HG03469 (cell line): Measurements from ENCODE around the gene PIGQ.

Source experiments
- ATAC-seq: cut with Tn5 transposase; IDR thresholded peaks from one replicate; pipeline ENCODE4 v1.9.1; 2021; ENCODE audit warnings: mild to moderate bottlenecking, moderate library complexity, moderate number of reproducible peaks; ENCODE audit not compliant: unreplicated experiment

PIGQ gene

DNA sequence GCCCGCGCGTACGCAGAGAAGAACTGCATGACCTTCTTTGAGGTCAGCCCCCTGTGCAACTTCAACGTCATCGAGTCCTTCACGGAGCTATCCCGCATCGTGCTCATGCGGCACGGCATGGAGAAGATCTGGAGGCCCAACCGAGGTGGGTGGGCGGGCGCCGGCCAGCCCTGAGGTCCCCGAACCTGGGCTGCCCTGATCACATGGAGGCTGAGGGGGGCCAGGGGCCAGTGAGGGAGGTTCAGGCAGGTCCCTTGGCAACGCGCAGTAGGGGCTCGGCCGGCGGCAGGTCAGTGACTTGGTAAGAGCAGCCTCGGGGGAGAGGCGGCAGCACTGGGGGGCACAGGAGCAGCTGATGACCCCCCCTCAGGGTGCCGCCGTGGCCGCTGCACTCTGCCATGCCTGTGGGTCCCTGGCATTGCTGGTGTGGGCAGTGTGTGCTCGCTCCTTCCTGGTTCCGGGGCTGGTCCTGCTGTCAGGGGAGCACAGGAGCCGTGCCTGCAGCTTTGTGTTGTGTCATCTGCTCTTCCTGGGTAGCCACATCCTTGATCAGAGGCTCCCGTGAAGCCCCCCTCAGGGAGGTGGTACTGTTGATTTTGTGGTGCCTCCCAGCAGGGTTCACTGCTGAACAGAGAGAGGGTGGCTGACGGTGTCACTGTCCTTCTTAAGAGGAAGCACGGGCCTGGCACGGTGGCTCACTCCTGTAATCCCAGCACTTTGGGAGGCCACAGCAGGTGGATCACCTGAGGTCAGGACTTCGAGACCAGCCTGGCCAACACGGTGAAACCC is 56.4 kb downstream of the PIGQ start:
- ATAC-seq, result no peak

GRCh38 chr16:626787-627453 is 57.2 kb downstream of the PIGQ start:
- no peak for ATAC-seq

DNA sequence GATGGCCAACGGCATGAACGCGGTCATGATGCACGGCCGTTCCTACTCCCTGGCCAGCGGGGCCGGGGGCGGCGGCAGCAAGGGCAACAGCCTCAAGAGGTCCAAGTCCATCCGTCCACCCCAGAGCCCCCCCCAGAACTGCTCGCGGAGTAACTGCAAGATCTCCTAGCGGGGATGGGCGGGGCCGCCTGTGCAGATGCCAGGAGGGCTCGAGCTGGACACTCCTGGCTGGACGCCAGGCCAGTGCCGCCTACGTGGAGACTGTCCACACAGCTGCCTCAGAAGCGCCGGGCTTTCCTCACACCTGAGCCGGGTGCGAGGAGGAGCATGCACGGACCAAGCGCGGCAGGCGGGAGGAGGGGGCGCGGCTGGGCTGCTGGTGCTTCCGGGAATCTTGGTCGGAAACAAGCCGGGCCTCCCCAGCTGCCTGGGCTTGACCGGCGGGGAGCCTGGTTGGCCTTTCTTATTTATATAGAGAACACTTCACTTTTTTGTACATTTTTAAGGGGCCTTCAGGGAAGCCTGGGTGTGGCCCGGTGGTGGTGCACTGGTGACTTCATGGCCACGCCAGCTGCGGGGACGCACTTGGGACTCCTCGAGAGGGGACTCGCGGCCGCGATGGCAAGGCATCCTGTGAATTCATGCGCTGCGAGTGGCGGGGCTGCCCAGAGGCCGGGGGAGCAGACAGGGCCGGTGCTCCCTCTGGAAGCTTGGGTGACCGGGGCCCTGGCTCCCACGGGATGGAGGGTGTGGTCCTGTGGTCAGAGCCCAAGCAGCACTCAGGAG is 57.9 kb downstream of the PIGQ start:
- ATAC-seq, result no peak

GRCh38 chr16:628321-629061 is 58.7 kb downstream of the PIGQ start:
- no peak for ATAC-seq

DNA sequence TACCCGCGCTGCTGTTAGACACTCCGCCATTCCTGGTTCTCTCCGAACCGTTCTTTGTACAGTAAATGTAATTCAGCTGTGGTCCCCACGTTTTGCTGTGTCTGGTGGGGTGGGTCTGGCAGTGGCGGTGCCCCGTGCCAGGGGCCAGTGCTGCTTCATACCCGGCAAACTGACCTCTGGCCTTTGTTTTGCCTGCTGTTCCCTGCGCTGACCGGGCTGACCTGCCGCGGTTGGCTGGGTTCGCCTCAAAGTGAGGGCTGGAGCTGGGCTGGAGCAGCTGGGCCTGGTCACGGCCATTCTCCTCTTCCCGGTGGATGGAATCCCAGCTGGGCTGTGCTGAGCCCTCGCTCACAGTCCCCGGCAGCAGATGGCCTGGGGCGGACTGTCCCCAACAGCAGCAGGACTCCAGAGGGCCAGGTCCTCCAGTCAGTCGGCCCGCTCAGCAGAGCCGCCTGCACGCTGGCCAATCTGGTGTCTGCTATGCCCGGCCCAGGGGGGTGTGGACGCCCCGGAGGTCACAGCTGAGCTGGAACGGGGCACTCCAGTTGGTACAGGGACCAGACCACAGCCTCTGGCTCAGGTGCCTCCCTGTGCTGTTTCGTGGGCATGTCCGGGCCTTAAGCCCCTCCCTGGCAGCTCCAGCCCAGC is 59.5 kb downstream of the PIGQ start:
- ATAC-seq, result no peak

DNA sequence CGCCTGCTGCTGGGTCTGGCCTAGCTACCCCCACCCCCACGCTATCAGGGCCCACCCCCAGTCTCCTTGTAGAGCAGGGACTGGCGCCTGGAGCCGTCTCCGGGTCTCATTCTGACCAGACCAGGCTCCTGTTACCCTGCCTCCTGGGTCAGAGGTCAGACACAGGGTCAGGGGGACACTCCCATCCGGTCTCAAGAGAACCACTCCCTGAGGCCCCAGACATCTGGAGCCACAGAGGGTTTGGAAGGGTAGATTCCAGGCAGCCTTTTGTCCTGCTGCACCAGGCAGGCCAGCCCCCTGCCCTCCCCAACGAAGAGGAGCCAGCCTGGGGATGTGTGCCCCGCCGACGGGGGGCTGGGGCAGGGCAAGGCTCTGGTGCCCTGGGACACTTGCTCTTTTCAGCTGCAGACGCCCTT is 60.1 kb downstream of the PIGQ start:
- ATAC-seq, result no peak

- ATAC-seq, result no peak
Measured at GRCh38 chr16:630249-630814, 60.6 kb downstream of the PIGQ start.

DNA sequence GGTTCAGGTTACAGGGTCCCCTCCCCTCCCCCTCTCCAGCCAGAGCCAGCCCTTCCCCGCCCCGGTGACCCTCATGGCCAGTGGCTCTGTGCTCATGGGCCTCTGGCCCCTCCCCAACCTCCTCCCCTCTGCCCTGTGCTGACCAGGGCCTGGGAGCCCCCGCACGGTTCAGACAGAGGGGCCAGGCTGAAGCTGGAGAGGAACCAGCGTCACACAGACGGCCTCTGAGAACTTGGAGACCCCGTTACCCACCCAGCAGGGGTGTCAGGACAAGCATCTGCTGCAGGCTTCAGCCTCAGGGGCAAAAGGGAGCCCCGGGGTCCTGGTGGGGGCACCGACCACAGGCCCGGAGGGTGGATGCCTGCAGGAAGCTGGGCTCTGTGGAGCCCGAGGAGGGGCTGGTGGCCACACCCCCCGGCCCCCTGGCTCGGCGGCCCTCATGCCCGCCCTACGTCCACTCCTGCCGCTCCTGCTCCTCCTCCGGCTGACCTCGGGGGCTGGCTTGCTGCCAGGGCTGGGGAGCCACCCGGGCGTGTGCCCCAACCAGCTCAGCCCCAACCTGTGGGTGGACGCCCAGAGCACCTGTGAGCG is 61.1 kb downstream of the PIGQ start, which contains the start of gene WFIKKN1:
WFIKKN1 (plus strand) TSS at position 171 of the 591 bp plus-strand sequence; CDS start at position 440, 269 bp downstream.
- no peak for ATAC-seq

- no peak for ATAC-seq
Measured at GRCh38 chr16:631808-632358, 62.1 kb downstream of the PIGQ start.

DNA sequence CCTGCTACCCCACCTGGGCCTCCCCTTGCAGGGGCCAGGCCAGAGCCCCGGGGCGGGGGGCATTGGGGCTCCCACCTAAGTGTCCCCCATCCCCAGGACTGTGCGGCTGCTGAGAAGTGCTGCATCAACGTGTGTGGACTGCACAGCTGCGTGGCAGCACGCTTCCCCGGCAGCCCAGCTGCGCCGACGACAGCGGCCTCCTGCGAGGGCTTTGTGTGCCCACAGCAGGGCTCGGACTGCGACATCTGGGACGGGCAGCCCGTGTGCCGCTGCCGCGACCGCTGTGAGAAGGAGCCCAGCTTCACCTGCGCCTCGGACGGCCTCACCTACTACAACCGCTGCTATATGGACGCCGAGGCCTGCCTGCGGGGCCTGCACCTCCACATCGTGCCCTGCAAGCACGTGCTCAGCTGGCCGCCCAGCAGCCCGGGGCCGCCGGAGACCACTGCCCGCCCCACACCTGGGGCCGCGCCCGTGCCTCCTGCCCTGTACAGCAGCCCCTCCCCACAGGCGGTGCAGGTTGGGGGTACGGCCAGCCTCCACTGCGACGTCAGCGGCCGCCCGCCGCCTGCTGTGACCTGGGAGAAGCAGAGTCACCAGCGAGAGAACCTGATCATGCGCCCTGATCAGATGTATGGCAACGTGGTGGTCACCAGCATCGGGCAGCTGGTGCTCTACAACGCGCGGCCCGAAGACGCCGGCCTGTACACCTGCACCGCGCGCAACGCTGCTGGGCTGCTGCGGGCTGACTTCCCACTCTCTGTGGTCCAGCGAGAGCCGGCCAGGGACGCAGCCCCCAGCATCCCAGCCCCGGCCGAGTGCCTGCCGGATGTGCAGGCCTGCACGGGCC is 62.9 kb downstream of the PIGQ start:
- no peak for ATAC-seq

- ATAC-seq, result no peak
Measured at GRCh38 chr16:633336-634050, 63.7 kb downstream of the PIGQ start.
